OCI-LY7 (cell line): ENCODE results near the gene SGTB.

Experiments used
- CTCF ChIP-seq: fragments of 200-600 bp; sonication (generic); conservative IDR thresholded peaks from 2 replicates; pipeline ENCODE4 v1.5.1; 2014; ENCODE audit warnings: mild to moderate bottlenecking, antibody characterized with exemption, low read length, moderate library complexity, mixed read lengths
- EZH2phosphoT487 ChIP-seq: fragments of 200-600 bp; sonication (generic); IDR thresholded peaks from 2 replicates; pipeline ENCODE4 v1.6.1; 2018; ENCODE audit warnings: low read depth, borderline replicate concordance, mild to moderate bottlenecking, mixed run types, antibody characterized with exemption, low read length, moderate library complexity, mixed read lengths

- TF ChIP-seq CTCF = no peak
- TF ChIP-seq EZH2phosphoT487 = no peak
These were observed 101.9 kb downstream of the SGTB start for GRCh38 chr5:65620021-65620420.
